ENCODE results near the gene ARHGAP22.

ARHGAP22 gene

DNA sequence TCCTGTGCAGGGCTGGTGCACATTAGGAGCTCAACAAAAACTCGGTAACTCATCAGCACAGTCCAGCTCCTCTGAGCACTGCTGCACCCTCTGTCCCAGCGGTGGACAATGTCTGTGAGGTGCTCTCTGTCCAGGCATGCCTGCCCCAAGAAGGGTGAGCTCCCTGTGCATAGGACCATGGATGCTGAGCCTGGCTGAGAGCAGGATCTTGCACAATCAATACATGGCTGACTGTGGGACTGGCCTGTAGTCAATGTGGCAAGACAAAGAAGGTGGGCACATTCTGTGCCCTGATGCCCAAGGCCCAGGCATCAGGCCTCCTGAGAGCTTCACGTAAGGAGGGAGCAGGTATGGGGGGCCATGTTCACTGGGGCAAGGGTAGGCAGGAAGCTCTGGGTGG is 17.1 kb downstream of the ARHGAP22 start:
- no peak for DNase-seq (ENCODE audit: low read depth)

DNA sequence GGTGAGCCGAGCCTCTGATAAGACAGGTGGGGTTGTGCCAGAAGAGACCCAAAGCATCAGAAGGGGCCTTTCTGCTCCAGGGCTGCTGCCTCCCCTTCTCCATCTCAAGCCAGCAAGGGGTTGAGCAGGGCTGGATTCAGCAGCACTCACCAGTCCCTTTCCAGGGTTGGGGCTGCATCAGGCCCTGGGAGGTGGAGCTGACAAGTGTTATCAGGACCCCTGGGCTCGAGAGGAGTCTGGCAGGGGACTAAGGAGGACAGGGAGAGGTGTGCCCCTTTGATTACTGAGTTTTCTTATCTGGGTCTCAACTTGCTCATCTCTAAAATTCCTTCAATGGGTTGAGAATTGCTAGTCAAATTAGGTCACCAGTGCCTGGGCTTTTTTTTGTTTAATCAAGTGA is 17.8 kb downstream of the ARHGAP22 start:
- DNase-seq (ENCODE audit: low read depth), result no peak

DNA sequence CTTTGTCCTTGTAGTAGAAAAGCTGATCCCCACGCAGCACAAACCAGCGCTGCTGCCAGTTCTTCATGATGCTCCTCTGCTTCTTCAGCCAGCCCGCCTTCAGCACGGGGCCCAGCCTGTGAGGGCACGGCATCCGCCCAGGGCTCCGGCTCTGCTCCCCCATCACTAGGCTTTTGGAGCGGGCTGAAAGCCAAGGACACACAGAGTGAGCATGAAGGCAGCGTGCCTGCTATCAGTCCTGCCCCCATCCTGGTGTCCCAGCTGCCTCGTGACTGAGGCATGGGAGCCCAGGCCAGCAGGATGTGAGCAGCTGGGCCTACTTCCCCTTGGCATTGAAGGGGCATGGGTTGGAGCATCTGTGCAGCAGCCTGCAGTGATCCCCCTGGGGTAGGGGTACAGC is 21.9 kb downstream of the ARHGAP22 start:
- no peak for DNase-seq (ENCODE audit: low read depth)

DNA sequence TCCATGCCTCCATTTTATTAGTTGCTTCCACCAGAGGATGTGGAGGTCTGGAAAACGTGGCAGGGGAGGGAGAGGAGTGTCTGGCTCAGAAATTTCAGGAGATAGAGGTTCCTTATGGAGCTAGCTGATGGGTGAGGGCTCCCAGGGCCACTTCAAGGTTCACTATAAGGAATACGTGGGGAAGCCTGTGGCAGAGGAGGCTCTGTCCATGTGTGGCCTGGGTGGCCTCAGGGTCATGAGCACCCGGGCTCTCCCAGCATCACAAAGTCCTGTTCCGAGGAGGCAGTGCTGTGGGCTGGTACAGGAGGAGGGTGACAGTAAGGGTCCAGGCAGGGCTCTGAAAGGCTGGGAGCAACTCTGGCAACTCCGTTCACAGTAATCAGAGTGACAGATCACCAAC is 24.6 kb downstream of the ARHGAP22 start:
- no peak for DNase-seq (ENCODE audit: low read depth)

GRCh38 chr10:48579251-48579960 is 25.5 kb downstream of the ARHGAP22 start:
- DNase-seq (ENCODE audit: low read depth), result peak; percentile 34

GRCh38 chr10:48577158-48577557 is 27.7 kb downstream of the ARHGAP22 start:
- no peak for DNase-seq (ENCODE audit: low read depth)

DNA sequence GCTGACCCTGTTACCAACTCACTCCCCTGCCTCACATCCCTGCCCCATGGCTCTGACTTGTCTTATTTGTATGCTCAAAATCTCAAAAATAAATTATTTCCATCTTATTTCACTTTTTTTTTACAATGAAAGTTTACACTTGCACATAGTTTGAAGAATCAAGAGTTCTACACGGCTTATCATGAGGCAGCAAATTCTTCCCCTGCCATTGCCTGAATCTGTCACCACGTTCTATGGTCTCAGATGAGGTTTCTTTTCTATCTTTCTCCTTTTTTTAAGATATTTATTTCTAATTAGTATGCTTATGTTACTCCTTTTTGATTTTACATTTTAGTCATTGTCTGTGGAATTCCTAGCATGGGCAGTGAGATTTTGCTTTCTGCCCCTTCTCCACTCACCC is 28.4 kb downstream of the ARHGAP22 start:
- no peak for DNase-seq (ENCODE audit: low read depth)

DNA sequence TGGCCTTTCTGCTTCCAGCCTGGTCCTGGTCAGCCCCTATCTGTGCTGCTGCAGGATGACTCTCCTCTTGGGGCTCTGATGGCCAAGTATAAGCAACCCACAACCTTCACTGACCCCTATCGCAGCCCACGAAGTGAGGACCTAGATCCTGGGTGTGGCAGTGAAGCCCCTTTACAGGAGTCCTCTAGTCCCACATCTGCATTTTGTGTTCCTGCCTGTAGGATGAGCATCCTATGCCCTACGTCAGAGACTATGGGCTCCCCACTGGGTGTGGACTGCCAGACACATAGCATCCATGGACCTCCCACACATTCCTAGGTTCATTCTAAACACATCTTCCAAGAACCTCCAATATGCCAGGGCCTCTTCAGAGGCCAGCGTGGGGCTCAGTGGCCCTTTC is 29.0 kb downstream of the ARHGAP22 start:
- no peak for DNase-seq (ENCODE audit: low read depth)

DNA sequence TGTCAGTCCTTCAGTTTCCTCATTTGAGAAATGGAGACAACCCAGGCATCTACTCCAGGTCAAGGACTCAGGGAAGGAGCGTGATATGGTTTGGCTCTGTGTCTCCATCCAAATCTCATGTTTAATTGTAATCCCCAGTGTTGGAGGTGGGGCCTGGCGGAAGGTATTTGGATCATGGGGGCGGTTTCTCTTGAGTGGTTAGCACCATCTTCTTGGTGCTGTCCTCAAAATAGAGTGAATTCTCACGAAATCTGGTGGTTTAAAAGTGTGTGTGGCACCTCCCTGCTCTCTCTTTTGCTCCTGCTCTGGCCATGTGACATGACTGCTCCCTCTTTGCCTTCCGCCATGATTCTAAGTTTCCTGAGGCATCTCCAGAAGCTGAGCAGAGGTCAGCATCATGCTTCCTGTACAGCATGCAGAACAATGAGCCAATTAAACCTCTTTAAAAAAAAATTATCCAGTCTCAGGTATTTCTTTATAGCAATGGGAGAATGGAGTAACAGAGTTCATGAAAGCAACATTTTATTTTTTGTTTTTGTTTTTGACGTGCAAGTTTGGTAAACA is 30.0 kb downstream of the ARHGAP22 start:
- no peak for DNase-seq (ENCODE audit: low read depth)

DNA sequence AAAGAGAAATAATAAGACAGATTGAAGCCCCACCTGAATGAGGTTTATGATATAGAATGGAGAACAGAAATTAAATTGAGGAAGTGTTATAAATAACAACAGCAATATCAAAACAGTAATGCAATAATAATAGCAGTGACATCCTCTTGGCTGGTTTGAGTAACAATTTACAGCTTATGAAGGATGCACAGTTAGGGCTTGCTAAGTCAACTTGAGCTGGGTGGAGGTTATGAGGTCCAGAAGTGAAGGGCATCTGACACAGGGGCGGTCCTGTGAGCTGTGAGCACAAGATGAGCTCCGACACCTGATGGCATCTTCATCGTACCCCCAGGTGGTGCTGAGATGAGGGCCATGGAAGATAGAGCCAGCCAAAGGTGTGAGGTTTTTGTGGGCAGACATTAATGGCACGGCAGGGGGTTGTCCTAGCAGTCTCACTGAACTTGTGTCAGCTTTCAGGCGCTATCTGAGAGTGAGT is 30.5 kb downstream of the ARHGAP22 start:
- DNase-seq (ENCODE audit: low read depth), result no peak

- DNase-seq (ENCODE audit: low read depth), result no peak
Measured at GRCh38 chr10:48573045-48573444, 31.8 kb downstream of the ARHGAP22 start.

GRCh38 chr10:48572414-48572813 is 32.5 kb downstream of the ARHGAP22 start:
- DNase-seq (ENCODE audit: low read depth), result no peak

DNA sequence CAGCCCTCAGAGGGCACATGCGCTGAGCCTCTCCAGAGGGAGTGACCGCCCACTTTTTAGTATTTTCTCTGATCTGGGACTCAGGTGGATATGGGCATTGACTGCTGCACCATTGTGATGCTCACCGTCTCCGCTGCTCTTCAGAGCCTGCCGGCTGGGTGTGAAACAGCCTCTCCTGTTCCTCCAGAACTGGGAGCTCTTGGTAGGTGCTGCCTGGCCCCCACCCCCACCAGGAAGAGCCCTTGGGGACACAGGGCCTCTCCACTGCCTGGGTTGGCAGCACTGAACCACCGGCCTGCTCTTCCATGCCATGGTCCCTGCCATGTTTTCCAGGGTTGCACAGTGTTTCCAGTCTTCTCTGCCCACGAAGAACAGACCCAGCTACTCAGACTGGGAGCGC is 36.3 kb downstream of the ARHGAP22 start:
- no peak for DNase-seq (ENCODE audit: low read depth)

DNA sequence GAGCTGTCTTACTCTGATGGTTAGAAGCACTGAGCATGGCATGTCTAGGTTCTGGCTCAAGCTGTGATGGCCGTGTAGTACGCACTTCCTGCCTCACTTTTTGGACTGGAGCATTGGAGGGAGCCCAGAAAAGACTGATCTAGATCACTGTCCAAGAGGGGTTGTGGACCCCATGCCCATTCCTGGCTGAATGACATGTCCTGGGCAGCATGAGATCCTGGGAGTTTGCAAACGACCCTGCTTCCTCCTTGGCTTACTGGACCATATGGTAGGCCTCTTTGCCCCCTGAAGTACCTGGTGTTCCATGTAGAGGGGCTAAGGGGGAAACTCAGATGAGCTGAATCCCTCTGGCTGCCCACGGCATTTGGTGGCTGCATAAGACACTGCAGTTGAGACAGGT is 36.7 kb downstream of the ARHGAP22 start:
- no peak for DNase-seq (ENCODE audit: low read depth)

- no peak for DNase-seq (ENCODE audit: low read depth)
Measured at GRCh38 chr10:48567346-48567745, 37.5 kb downstream of the ARHGAP22 start.

DNA sequence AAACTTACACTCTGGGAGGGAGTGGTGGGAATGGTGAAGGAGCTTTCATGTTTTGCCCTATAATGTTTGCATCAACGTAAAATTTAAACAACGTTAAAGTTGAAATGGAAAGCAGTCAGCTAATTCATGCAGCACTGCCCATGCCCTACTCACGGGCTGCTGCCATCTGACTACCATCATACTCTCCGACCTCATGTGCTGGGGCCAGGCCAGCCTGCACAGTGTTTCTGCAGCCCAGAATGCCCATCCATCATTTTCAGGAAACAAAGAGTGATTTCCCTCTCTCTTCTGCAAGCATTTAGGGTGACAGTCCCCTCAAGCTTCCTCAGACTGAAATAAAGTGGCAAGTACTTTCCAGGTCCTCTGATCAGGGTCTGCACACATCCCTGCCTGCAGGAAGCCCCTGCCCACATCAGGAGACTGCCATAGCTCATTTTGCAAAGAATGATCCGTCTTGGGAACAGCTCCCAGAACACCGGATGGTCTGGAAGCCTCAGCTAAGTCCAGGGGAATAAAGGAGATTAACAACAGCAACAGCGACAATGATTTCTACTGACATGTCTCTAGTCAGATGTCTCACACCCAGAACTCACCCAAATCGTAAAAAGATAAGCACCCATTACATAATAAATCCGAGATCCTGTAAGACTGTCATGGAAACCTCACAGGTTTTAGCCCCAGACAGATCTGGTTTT is 40.3 kb downstream of the ARHGAP22 start:
- DNase-seq (ENCODE audit: low read depth), result no peak

DNA sequence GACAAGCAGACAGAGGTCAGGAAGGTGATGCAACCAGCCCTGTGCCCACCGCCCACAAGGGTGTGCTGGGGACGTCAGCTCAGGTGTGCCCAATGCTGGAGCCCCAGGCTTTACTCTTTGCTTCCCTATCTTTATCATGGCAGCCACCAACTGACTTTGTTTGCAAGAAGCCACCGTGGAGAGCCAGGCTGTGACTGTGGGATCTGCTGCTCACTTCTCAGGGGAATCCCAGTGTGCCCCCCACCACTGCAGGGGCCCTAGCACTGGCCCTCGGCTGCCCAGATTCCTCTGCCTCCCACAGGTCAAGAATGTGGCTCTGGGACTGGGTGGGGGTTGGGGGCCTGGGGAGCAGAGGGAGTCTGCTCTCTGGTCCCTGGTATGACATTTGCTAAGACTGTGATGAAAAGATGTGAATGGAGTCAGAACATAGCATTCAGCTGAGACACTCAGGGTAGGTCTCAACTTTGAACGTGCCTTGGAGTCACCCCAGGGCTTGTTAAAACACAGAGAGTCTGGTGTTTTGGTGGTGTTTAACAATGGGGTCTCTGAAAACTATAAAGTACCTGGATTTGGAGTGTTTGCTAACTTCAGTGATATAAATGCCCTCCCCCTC is 47.3 kb downstream of the ARHGAP22 start:
- no peak for DNase-seq (ENCODE audit: low read depth)

DNA sequence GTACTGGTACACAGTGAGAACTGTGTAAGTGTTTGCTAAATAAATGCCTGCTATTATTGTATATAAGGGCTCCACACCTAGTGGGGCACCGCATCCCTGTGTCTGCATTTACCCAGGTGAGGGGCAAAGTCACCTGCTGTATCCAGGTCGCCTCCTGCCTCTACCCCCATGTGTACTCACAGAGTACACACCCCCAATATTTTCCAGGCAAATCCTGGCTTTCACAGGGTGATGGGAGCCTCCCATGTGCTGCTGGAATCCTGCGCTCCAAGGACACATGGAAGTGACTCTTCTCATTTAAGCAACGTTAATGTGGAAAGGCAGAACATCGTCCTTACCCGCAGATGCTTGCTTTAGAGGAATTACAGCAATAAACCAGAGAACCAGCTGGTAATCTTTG is 48.2 kb downstream of the ARHGAP22 start:
- no peak for DNase-seq (ENCODE audit: low read depth)

DNA sequence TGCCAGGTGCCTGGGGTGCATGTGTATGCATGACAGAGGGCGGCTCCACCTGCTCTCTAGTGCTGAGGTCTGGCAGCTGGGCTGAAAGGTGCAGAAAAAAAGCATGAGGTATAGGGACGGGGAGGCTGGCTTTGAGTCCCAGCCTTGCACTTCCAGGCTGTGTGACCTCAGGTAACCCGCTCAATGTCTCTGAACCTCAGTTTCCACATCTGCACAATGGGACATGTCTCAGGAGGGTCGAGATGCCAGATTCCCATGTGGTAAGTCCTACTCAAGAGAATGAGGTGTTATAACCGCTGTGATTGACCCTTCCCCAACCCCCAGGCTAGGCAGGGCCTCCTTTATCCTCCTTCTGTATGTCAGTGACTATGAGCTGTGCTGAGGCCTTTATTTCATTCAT is 48.8 kb downstream of the ARHGAP22 start:
- no peak for DNase-seq (ENCODE audit: low read depth)

GRCh38 chr10:48555310-48556042 is 49.4 kb downstream of the ARHGAP22 start:
- DNase-seq (ENCODE audit: low read depth), result no peak

- no peak for DNase-seq (ENCODE audit: low read depth)
Measured at GRCh38 chr10:48554656-48555055, 50.2 kb downstream of the ARHGAP22 start.

DNA sequence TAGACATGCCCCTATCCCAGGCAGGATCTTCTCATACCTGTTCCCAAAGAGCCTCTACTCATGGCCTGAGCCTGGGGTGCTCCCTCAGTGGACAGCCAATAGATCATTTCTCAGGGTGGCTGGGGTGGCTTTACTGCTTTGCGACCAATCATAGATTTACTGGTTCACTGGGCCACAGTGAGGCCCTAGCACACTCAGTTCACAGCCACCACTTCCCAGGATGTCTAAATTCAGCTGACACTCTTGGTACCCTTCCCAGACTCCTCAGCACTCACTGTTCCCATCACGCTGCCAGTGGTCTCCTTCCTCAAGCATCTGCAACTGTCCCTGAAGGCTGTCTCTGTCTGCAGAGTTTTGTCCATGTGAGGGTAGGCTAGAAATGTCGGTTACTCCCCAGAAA is 50.6 kb downstream of the ARHGAP22 start:
- DNase-seq (ENCODE audit: low read depth), result no peak
